ENCODE measurements around the gene RAET1E.

- no peak for TF ChIP-seq FOS (IDR thresholded peaks at IDR 0.05; ENCODE audit: borderline replicate concordance, insufficient read depth, low read length)
- TF ChIP-seq, protein P1, sequence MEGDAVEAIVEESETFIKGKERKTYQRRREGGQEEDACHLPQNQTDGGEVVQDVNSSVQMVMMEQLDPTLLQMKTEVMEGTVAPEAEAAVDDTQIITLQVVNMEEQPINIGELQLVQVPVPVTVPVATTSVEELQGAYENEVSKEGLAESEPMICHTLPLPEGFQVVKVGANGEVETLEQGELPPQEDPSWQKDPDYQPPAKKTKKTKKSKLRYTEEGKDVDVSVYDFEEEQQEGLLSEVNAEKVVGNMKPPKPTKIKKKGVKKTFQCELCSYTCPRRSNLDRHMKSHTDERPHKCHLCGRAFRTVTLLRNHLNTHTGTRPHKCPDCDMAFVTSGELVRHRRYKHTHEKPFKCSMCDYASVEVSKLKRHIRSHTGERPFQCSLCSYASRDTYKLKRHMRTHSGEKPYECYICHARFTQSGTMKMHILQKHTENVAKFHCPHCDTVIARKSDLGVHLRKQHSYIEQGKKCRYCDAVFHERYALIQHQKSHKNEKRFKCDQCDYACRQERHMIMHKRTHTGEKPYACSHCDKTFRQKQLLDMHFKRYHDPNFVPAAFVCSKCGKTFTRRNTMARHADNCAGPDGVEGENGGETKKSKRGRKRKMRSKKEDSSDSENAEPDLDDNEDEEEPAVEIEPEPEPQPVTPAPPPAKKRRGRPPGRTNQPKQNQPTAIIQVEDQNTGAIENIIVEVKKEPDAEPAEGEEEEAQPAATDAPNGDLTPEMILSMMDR (IDR thresholded peaks at IDR 0.05; ENCODE audit: extremely low read depth in 1 of 2, insufficient read depth in 1 of 2, low read depth in 1 of 2, low read length in 2 of 2) = no peak
- TF ChIP-seq MYC (IDR thresholded peaks at IDR 0.05; ENCODE audit: low read depth, low read length) = no peak
- TF ChIP-seq GATA2 (IDR thresholded peaks at IDR 0.05; ENCODE audit: insufficient read depth, insufficient read length, low read depth, low read length) = no peak
- TF ChIP-seq POLR2AphosphoS5 (IDR thresholded peaks at IDR 0.05; ENCODE audit: insufficient read depth, low read depth, low read length) = no peak
- TF ChIP-seq EZH2 (IDR thresholded peaks at IDR 0.05; ENCODE audit: borderline replicate concordance, low read depth, low read length, severe bottlenecking) = no peak
- TF ChIP-seq POLR2A (IDR thresholded peaks at IDR 0.05; ENCODE audit: low read depth, low read length) = no peak
Observed at GRCh38 chr6:149903938-149904611, 6.2 kb upstream of the RAET1E start.
